Activated CD4-positive, alpha-beta T cell treated with anti-CD3 and anti-CD28 coated beads for 4 hours (primary cell): ENCODE measurements around the gene PRPH.
"Not testable (repeated sequence)": the region's sequence is repeated elsewhere in the genome, so short reads cannot be mapped to it uniquely, and the experiment has no call there.

Source experiments
- DNase-seq, 2 donors: peaks; one replicate each; pipeline ENCODE4 v3.0.0-alpha.2; 2020

PRPH gene

DNA sequence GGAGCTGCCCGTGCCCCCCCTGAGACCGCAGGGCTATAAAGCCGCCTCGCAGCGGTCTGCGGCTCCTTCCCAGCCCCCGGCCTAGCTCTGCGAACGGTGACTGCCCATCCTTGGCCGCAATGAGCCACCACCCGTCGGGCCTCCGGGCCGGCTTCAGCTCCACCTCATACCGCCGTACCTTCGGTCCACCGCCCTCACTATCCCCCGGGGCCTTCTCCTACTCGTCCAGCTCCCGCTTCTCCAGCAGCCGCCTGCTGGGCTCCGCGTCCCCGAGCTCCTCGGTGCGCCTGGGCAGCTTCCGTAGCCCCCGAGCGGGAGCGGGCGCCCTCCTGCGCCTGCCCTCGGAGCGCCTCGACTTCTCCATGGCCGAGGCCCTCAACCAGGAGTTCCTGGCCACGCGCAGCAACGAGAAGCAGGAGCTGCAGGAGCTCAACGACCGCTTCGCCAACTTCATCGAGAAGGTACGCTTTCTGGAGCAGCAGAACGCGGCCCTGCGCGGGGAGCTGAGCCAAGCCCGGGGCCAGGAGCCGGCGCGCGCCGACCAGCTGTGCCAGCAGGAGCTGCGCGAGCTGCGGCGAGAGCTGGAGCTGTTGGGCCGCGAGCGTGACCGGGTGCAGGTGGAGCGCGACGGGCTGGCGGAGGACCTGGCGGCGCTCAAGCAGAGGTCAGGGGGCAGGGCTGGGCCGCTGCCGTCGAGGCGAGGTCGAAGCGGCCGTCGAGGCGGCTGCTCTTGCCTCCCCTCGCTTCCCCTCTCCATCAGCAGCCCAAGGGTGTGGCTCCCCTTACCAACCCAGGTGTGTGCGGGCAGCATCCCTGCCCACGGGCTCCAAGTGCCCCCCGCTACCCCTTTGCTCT is at the start of gene PRPH:
Gene PRPH, plus strand, starts transcription at position 66 of the 855 bp plus-strand sequence. Its CDS starts 54 bp downstream, at position 120.
- DNase-seq: no peak

DNA sequence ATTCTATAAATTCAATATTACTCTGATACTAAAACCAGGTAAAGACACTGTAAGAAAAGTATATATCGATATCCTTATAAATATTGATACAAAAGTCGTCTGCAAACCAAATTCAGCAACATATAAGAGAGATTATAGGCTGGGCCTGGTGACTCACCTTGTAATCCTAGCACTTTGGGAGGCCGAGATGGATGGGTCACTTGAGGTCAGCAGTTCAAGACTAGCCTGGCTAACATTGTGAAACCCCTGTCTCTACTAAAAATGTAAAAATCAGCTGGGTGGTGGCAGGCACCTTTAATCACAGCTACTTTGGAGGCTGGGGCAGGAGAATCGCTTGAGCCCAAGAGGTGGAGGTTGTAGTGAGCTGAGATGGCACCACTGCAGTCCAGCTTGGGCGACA is 43.6 kb upstream of the PRPH start:
- DNase-seq: no peak

DNA sequence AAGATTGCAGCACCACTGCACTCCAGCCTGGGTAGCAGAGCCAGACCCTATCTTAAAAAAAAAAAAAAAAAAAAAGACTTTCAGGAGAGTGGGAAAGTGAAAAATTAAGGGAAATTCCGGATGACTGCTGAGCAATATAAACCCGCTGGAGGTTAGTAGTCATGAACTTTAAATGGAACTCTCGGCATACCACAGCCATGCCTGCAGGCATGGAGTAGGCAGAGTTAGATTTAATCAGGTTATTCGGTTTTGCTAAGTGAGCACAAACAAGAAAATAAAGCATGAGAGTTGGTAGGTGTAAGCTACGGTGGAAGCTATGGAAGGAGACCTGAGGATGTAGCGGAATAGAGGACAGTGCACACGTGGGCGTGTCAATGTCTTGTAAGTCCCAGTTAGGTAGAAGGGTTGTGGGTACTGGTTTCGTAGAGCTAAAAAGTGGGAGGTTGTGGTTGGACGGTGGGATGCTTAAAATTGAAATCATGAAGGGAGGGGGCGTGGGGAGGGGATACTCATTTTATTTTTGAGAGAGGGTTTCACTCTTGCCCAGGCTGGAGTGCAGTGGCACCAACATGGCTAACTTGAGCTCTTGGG is 41.8 kb upstream of the PRPH start:
- DNase-seq: no peak

DNA sequence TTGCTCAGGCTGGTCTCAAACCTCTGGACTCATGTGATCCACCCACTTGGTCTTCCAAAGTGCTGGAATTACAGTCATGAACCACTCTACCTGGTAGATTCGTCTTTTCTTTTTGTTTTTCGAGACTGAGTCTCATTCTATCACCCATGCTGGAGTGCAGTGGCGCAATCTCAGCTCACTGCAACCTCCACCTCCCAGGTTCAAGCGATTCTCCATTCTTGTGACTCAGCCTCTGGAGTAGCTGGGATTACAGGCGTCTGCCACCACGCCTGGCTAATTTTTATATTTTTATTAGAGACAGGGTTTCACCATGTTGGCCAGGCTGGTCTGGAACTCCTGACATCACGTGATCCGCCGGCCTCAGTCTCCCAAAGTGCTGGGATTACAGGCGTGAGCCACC is 39.5 kb upstream of the PRPH start:
- DNase-seq: not testable (repeated sequence)

DNA sequence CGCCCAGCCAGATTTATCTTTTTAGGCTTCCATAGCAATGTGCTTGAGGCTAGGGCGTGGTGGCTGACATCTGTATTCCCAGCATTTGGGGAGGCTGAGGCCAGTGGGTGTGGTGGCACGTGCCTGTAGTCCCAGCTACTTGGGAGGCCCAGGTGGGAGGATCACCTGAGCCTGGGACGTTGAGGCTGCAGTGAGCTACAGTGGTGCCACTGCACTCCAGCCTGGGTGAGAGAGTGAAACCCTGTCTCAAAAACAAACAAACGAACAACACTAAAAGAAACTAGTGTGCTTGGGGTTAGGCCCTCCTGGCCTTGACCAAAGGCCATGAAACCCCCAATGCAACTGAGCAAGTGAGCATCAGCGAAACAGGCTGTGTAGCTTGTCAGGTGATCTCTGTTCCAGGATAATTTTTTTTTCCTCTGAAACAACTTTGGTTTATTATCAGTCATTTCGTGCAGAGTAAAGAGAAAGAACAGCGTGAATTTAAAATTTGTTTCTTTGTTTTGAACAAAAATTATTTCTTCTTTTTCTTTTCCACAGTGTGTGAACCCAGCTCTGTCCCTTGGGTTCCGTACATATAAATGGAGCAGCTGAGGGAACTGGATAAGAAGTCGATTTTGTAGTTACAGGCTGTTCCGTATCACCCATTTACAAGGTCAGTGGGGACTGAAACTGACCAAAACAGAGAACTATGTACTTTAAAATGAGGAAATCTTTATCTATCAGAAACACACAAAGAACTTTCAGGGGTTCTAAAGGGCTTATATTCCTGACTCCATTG is 38.9 kb upstream of the PRPH start:
- no peak for DNase-seq

DNA sequence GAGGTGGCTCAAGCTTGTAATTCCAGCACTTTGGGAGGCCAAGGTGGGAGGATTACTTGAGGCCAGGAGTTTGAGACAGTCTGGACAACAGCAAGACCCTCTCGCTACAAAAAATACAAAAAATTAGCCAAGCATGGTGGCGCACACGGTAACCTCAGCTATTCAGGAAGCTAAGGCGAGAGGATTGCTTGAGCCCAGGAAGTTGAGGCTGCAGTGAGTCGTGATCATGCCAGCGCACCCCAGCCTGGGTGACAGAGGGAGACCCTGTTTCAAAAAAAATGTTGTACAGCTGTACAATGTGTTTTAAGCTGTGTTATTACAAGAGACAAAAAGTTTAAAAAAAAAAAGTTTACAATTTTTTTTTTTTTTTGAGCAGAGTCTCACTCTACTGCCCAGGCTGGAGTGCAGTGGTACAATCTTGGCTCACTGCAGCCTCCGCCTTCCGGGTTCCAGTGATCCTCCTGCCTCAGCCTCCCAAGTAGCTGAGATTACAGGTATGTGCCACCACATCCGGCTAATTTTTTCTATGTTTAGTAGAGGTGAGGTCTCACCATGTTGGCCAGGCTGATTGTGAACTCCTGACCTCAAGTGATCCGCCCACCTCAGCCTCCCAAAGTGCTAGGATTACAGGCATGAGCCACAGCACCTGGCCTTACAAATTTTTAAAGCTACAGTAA is 37.3 kb upstream of the PRPH start:
- DNase-seq: not testable (repeated sequence)

DNA sequence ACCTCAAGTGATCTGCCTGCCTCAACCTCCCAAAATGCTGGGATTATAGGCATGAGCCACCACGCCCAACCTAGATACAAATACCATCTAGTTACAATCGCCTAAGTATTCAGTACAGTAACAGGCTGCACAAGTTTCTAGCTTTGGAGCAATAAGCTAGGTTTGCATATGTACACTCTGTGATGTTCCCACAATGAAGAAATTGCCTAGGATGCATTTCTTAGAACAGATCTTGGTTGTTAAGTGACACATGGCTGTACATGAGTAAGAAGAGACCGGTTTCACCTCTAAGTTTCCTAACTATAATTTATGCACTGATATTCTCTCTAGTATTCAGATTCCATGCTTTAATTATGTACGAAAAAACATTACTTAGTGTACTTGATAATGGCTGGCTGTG is 35.5 kb upstream of the PRPH start:
- DNase-seq: no peak

DNA sequence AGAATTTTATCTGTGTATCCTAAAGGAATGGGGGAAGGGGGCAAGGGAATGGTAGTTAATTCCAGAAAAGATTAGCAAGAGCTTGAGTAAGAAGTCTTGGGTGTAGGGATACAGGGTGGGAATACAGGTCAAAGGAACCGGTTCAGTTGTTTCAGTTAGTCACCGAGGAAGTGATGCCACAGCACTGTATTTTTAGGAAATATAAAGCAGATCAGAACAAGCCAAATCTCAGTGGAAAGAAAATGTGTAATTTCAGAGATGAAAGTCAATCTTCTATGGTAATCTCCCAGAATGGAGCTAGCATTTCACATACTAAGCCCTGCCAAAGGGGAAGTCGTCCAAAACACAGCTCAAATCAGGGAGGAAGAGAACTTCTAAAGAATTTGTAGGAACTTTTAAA is 34.8 kb upstream of the PRPH start:
- no peak for DNase-seq

DNA sequence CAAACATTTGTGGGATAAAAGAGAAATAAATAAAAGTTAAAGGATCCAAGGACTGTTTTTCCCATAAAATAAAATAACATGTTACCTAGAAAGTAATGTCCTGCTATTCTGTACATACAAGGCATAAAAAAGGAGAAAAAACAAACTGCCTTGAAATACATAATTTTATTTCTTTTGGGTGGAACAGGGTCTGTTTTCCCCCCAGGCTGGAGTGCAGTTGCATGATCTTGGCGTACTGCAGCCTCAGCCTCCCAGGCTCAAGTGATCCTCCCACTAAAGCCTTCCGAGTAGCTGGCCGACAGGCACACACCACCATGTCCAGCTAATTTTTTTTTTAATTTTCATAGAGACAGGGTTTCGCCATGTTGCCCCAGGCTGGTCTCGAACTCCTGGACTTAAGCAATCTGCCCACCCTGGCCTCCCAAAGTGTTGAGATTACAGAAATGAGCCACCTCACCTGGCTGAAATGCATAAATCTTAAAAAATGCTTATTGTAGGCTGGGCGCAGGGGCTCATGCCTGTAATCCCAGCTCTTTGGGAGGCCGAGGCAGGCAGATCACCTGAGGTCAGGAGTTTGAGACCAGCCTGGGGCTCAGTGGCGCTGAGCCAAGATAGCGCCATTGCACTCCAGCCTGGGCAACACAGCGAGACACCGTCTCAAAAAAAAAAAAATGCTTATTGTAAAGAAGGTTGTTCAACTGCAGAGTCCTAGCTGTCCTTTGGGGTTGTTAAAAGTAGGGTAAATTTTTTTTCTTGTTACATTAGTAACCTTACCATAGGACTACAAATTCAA is 34.2 kb upstream of the PRPH start:
- no peak for DNase-seq

DNA sequence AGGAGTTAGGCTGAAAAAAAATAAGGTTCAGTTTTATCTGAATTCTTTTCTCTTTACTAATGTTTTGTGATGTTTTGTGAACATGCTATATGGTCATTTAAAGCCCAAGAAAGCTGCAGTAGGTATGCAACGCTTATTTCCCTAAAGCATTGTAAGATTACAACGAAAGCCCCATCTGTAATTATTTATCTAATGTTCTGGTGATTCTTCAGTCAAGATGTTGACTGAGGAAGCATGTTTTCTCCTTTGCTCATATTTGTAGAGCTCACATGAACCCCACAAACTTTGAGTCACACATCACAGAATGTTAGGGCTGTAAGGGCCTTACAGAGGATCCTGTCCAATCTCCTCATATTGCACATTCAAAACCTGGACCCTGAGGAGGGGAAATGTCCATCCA is 33.2 kb upstream of the PRPH start:
- no peak for DNase-seq

DNA sequence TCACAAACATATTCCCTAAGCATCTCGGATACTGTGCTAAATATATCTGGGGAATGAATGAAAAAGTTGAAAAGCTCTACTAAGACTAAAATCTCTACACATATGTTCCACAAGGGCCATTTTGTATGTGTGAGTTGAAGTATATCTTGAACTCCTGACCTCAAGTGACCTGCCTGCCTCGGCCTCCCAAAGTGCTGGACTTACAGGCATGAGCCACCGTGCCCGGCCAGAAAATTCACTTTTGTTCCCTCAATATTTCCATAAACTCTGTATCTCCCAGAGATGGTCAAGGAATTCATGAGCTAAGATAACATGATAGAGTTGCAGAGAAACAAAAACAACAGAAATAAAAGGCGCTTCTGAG is 31.6 kb upstream of the PRPH start:
- no peak for DNase-seq

DNA sequence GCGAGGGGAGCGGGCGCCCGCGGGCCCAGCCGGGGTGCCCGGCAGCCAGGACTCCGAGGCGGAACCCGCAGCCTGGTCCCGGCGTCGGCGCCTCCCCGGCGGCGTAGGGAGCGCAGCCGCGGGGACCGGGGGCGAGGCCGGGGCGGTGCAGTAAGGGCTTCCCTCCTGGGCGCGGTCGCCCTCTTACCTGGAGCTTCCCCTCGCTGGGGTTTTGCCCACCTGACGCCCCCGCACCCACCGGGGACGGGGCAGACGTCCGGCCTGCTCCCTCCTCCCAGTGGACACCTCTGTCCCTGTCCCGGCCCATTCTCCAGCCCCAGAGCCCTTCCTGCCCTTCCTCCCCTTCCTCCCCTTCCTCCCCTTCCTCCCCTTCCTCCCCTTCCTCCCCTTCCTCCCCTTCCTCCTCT is 30.5 kb upstream of the PRPH start:
- peak; percentile 25 to 53 for DNase-seq

DNA sequence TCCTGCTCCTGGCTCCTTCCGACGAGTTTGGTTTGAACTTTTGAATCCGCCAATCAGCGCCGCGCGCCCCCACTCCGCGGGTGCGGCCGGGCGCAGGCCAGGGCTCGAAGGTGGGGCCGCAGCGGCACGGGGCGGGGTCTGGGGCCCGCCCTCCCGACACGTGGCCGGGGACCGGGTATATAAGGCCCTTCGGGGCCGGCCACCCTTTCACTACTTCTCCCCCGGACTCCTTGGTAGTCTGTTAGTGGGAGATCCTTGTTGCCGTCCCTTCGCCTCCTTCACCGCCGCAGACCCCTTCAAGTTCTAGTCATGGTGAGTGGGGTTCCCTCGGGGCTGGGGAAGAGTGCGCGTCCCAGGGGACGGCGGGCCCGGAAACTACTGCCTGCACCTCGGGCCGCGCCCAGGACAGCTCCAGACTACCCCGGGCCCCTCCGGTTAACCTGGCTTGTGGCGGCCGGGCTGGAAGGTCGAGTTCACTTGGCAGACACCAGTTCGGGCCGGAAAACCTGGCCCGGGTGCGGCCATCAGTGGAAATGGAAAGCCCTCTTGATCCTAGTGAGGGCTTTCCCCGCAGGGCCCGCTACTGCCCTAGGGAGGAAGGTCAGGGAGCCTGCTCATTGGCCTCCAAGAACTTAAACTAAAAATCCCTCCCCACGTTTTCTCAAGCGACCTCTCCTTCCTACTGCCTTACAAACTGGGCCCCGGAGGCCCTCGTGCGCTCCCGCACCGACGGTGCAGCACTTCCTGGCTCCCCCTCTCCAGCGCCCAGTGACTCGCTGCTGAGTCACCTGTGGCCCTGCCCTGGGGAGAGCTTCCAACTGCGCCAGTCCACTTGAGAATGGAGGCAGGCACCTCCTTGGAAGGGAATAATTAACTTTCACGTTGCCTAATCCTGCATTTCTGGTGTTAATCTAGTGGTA is 29.8 kb upstream of the PRPH start, which contains the start of gene TUBA1C:
Gene TUBA1C, plus strand, starts transcription at position 210 of the 920 bp plus-strand sequence. Its CDS starts 100 bp downstream, at position 310.
- DNase-seq: peak; percentile 86 to 90

DNA sequence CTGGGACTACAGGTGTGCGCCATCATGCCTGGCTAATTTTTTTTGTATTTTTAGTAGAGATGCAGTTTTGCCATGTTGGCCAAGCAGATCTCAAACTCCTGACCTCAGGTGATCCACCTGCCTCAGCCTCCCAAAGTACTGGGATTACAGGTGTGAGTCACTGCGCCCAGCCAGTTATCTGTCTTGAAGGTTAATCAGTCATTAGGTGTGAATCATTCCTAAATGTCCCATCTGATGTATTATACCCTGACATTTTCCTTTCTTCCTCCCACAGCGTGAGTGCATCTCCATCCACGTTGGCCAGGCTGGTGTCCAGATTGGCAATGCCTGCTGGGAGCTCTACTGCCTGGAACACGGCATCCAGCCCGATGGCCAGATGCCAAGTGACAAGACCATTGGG is 25.8 kb upstream of the PRPH start:
- DNase-seq: not testable (repeated sequence)

DNA sequence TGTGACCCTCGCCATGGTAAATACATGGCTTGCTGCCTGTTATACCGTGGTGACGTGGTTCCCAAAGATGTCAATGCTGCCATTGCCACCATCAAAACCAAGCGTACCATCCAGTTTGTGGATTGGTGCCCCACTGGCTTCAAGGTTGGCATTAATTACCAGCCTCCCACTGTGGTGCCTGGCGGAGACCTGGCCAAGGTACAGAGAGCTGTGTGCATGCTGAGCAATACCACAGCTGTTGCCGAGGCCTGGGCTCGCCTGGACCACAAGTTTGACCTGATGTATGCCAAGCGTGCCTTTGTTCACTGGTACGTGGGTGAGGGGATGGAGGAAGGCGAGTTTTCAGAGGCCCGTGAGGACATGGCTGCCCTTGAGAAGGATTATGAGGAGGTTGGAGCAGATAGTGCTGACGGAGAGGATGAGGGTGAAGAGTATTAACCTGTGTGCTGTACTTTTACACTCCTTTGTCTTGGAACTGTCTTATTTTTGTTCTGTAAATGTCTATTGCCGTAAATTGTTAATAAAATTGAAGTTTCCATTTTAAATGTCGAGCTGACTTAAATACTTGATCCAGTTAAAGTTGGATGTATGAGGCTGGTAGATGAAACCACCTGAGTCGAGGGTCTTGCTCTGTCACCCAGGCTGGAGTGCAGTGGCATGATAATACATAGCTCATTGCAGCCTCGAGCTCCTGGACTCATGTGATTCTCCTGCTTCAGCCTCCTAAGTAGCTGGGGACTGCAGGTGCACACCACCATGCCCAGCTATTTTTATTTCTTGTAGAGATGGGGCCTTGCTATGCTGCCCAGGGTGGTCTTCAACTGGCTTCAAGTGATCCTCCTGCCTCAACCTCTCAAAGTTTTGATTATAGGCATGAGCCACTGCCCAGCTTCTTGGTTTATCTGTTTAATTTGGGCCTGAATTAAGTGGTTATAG is 21.9 kb upstream of the PRPH start:
- DNase-seq: no peak

DNA sequence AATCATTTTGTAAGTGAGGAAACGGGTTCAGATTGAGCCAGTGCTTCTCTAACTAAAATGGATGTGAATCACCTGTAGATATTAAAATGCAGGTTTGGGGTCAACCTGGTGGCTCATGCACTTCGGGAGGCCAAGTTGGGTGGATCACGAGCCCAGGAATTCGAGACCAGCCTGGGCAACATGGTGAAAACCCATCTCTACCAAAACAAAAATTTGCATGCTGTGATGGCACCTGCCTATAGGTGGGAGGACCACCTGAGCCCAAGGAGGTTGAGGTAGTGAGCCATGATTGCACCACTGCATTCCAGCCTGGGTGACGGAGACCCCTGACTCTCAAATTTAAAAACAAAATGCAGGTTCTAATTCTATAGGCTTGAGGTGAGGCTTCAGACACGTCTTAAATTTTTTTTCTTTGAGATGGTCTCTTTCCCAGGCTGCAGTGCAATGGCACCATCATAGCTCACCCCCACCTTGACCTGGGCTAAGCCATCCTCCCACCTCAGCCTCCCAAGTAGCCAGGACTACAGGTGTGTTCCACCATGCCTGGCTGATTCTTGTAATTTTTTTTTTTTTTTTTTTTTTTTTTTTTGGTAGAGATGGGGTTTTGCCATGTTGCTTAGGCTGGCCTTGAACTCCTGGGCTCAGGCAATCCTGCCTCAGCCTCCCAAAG is 21.1 kb upstream of the PRPH start:
- no peak for DNase-seq

DNA sequence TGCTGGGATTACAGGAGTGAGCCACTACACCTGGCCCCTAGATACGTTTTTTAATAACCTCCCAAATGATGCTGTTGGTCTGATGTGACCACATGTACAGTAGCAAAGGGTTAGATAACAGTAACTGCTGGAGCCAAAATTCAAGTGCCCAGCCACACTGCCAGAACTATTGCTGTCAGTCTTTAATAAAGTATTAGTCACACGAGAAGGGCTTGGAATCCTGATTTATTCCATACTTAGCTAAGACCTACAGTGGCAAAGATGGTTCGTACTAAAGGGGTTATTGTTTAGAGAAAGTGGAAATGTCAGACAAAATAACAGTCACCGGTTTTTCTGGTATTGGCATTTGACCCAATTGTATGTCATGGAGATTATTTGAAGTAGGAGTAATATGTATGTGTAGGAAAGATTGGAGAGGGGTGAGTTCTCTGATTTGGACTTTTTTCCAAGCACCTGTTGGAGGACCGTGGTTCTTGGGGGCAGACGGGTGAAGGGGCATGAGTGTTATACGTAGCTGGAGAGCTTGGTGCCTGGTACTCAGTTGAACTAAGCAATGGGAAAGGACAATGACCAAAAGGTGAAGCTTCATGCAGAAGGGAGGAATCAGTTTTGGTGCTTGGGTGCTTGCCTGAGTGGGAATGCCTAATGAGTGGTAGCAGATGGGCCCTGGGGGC is 20.4 kb upstream of the PRPH start:
- no peak for DNase-seq
